ENCODE measurements around the gene VIM.

Gene VIM

GRCh38 chr10:17209302-17209701 lies 18.7 kb upstream of the VIM start:
- FAIRE-seq (no peak), DNase-seq (ENCODE audit: insufficient read length, low spot score) (no peak)

GRCh38 chr10:17209881-17210280 lies 18.2 kb upstream of the VIM start:
- no peak for DNase-seq (ENCODE audit: insufficient read length, low spot score)
- no peak for FAIRE-seq

DNA sequence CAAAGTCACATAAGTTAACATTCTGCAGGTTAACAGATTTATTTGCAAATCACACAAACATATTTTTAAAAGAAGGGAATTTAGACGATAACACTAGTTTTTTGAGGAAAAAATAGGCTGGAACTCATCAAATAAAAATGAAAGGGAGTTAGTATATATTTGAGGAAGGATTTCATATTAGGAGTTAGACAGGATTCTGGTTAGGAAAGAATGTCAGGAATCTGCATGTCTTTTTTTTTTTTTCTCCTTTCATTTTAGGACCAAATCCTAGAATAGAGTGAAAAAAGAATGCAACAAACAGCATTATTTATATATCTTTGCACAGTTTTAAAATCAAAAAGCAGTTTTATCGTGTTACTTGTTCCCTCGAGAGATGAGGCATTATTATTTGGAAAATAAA lies 17.7 kb upstream of the VIM start:
- no peak for FAIRE-seq
- DNase-seq (ENCODE audit: insufficient read length, low spot score), result no peak

- FAIRE-seq (no peak), DNase-seq (ENCODE audit: insufficient read length, low spot score) (no peak)
Measured at GRCh38 chr10:17212802-17213221, 15.2 kb upstream of the VIM start.

GRCh38 chr10:17213646-17214349 lies 14.2 kb upstream of the VIM start:
- FAIRE-seq, result no peak
- DNase-seq (ENCODE audit: insufficient read length, low spot score), result no peak

GRCh38 chr10:17214526-17214925 lies 13.5 kb upstream of the VIM start:
- FAIRE-seq (no peak), DNase-seq (ENCODE audit: insufficient read length, low spot score) (no peak)

GRCh38 chr10:17214971-17215781 lies 12.9 kb upstream of the VIM start:
- peak; percentile 11 for FAIRE-seq

GRCh38 chr10:17215782-17216122 lies 12.3 kb upstream of the VIM start:
- FAIRE-seq (no peak), DNase-seq (ENCODE audit: insufficient read length, low spot score) (no peak)

More at GRCh38 chr10:17214971-17215781, 12.9 kb upstream of the VIM start:
- no peak for DNase-seq (ENCODE audit: insufficient read length, low spot score)

GRCh38 chr10:17216217-17216900 lies 11.7 kb upstream of the VIM start:
- no peak for DNase-seq (ENCODE audit: insufficient read length, low spot score)
- FAIRE-seq, result peak; percentile 90

- no peak for FAIRE-seq
Measured at GRCh38 chr10:17216901-17217395, 11.1 kb upstream of the VIM start.

GRCh38 chr10:17217631-17218232 lies 10.3 kb upstream of the VIM start:
- FAIRE-seq (no peak), DNase-seq (ENCODE audit: insufficient read length, low spot score) (no peak)

More at GRCh38 chr10:17216901-17217395, 11.1 kb upstream of the VIM start:
- DNase-seq (ENCODE audit: insufficient read length, low spot score), result no peak

DNA sequence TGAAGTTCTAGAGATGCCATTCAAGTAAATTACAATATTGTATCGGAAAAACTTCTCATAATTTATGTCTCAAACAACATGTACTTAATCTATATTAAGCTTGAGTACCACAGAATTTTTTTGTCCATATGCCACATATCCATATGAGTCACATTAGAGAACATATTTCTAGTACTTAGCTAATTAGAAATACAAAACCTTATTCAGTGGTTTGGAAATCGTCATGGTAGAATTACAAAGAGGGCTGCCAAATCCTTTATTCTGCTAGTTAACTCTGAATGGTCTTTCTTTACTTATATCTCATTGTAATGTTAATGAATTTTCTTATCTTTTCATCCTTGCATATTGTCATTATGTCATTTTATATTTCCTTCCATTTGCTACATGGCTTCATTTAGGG lies 9.0 kb upstream of the VIM start:
- DNase-seq (ENCODE audit: insufficient read length, low spot score), result no peak
- no peak for FAIRE-seq

- no peak for DNase-seq (ENCODE audit: insufficient read length, low spot score)
- no peak for FAIRE-seq
Measured at GRCh38 chr10:17220652-17221100, 7.4 kb upstream of the VIM start.

DNA sequence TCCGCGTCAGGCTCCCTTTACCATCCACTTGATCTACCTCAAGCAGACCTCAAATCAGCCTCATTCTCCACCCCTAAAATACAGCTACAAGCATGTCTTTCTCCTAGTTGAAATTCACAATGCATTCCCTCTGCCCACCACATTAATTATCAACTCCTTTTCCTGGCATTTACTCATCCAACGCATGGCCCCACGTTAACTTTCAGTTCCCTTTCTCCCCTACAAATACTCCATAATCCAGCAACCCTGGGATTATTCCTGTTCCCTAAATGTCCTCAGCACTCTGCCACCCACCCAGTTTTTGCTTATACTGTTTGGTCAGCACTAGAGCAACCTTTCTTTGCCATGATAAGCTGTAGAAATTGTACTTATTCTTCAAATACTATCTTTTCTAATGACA lies 5.7 kb upstream of the VIM start:
- DNase-seq (ENCODE audit: insufficient read length, low spot score) (no peak), FAIRE-seq (no peak)

DNA sequence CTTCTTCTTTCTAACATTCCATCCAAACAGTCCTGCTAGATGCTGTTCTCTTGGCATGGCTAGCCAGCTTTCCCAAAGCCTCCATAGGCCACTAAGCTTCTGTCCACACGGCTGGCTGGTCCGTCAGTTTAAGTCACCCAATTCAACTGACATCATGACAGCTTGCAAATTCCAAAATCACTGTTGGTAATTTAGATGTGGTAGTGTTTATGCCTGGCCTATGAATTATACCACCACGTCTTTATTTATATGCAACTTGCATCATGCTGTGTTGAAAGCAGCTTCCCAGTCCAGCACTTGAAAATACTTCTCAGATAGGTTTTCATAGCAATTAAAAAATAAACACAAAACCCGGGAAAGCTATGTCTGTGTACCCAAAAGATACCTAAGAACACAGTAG lies 2.2 kb upstream of the VIM start:
- no peak for DNase-seq (ENCODE audit: insufficient read length, low spot score)
- FAIRE-seq, result no peak

DNA sequence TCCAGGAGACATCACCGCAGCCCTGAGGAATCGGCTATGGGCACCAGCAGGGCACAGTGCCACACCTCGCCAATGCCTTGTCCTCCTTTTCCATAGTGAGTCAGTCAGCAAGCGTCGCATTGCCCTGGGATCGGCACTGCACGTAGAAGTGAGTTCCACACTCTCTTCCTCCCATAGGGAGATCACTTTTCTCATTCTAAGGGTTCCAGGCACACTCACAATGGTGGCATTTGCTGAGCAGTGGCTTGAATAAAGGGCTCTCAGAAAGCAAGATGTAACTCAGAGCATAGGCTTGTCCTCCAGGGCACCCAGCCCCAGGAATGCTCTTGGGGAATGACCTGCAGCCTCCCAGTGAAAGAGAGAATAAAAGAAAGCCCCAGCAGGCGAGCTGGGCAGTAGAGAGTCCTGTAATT lies 1.1 kb upstream of the VIM start:
- FAIRE-seq (no peak), DNase-seq (ENCODE audit: insufficient read length, low spot score) (no peak)

DNA sequence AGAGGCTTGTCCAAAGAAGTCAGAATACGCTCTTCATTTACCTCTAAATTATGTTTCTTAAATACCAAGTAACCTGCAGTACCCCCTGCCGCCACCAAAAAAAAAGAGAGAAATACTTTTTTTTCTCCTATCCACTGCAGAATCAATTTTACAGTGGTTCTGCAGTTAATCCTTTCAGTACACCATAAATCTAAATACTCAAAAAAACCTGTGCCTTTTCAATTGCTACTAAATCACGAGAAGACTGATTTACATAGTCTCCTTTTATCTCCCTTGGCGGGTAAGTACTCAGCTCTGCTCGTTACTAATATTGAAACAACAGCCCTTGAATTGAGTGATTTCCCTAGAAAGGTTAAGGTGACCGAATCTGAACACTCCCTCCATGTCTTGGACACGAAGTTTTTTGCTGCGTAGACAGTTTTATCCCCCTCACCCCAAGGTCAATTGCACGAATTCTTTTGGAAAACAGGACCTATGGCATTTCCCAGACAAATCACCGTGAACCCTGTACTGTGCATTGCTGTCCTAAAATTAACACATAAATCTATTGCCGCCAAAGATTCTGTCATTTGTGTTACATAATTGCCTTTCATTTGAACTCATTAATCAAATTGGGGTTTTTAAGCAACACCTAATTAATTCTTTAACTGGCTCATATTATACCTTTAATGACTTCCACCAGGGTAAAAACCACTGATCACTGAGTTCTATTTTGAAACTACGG lies 512 bp upstream of the VIM start:
- FAIRE-seq, result peak; percentile 77
- DNase-seq (ENCODE audit: insufficient read length, low spot score), result no peak

- no peak for DNase-seq (ENCODE audit: insufficient read length, low spot score)
- no peak for FAIRE-seq
Measured at GRCh38 chr10:17229016-17229716, 1.1 kb downstream of the VIM start.

DNA sequence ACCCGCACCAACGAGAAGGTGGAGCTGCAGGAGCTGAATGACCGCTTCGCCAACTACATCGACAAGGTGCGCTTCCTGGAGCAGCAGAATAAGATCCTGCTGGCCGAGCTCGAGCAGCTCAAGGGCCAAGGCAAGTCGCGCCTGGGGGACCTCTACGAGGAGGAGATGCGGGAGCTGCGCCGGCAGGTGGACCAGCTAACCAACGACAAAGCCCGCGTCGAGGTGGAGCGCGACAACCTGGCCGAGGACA lies 1.6 kb downstream of the VIM start:
- DNase-seq (ENCODE audit: insufficient read length, low spot score), result no peak

More for the DNA sequence above, 1.6 kb downstream of the VIM start:
- FAIRE-seq, result peak; percentile 18
